Mammary epithelial cell (primary cell): ENCODE data around the gene DUSP16.
"Not testable (repeated sequence)": the region's sequence is repeated elsewhere in the genome, so short reads cannot be mapped to it uniquely, and the experiment has no call there.

ENCODE experiments used
- EZH2 ChIP-seq: IDR thresholded peaks from 2 replicates; pipeline ENCODE4 v1.6.1; 2012; ENCODE audit warnings: low read length, inconsistent platforms, borderline replicate concordance
- TF ChIP-seq, protein P1 (sequence below), 2 donors: IDR thresholded peaks in 1 of 2; conservative IDR thresholded peaks in 1 of 2; 2 replicates each; pipeline ENCODE4 v1.5.1; 2011 to 2012; ENCODE audit warnings: inconsistent platforms in 2 of 2, low read length in 2 of 2, mild to moderate bottlenecking in 2 of 2, control low read depth in 1 of 2, low read depth in 1 of 2; ENCODE audit not compliant: insufficient read depth in 1 of 2; ENCODE audit errors: extremely low read depth in 1 of 2

DNA sequence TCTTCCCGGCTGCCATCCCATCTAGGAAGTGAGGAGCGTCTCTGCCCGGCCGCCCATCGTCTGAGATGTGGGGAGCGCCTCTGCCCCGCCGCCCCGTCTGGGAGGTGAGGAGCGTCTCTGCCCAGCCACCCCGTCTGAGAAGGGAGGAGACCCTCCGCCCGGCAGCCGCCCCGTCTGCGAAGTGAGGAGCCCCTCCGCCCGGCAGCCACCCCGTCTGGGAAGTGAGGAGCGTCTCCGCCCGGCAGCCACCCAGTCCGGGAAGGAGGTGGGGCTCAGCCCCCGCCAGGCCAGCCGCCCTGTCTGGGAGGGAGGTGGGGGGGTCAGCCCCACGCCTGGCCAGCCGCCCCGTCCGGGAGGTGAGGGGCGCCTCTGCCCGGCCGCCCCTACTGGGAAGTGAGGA lies 3.3 kb upstream of the DUSP16 start:
- TF ChIP-seq, protein P1, sequence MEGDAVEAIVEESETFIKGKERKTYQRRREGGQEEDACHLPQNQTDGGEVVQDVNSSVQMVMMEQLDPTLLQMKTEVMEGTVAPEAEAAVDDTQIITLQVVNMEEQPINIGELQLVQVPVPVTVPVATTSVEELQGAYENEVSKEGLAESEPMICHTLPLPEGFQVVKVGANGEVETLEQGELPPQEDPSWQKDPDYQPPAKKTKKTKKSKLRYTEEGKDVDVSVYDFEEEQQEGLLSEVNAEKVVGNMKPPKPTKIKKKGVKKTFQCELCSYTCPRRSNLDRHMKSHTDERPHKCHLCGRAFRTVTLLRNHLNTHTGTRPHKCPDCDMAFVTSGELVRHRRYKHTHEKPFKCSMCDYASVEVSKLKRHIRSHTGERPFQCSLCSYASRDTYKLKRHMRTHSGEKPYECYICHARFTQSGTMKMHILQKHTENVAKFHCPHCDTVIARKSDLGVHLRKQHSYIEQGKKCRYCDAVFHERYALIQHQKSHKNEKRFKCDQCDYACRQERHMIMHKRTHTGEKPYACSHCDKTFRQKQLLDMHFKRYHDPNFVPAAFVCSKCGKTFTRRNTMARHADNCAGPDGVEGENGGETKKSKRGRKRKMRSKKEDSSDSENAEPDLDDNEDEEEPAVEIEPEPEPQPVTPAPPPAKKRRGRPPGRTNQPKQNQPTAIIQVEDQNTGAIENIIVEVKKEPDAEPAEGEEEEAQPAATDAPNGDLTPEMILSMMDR (conservative IDR thresholded peaks at IDR 0.05 in 1 of 2, IDR thresholded peaks at IDR 0.05 in 1 of 2; ENCODE audit: extremely low read depth in 1 of 2, insufficient read depth in 1 of 2, low read depth in 1 of 2, low read length in 2 of 2) = not testable (repeated sequence)
- TF ChIP-seq EZH2 = not testable (repeated sequence)
